HFF-Myc (cell line): Measurements from ENCODE around the gene AGAP1.

Experiments used
- DNase-seq: peaks from one replicate; pipeline ENCODE4 v3.0.0-alpha.2; 2011; ENCODE audit warnings: low read depth; ENCODE audit errors: extremely low read depth
- H3K4me3 ChIP-seq: replicated peaks from 2 replicates; pipeline ENCODE4 v1.5.1; 2011; ENCODE audit warnings: low read depth, mild to moderate bottlenecking, control low read depth, low read length
- TF ChIP-seq, protein P1 (sequence below): IDR thresholded peaks from 2 replicates; pipeline ENCODE4 v1.5.1; 2012; ENCODE audit warnings: mild to moderate bottlenecking, low read depth, low read length, control low read depth; ENCODE audit errors: missing control alignments

The AGAP1 gene

DNA sequence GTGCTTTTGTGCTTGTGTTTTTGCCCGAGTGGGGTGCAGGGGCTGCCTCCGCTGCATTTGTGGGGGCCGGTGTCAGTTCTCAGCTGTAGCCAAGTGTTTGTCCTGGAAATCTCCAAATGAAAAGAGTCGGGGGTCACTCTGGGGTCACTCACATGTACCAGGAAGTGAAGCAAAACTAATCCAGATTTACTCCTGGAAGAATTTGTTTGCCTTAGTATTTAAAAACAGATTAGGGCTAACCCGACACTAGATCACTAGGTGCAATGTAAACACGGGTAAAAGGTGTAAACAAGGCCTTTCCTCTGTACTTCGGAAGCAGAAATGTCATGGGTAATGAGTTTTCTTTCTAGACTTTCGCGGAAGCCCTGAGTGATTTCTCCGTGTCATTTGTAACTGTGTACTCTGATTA lies 624.0 kb downstream of the AGAP1 start:
- TF ChIP-seq, protein P1, sequence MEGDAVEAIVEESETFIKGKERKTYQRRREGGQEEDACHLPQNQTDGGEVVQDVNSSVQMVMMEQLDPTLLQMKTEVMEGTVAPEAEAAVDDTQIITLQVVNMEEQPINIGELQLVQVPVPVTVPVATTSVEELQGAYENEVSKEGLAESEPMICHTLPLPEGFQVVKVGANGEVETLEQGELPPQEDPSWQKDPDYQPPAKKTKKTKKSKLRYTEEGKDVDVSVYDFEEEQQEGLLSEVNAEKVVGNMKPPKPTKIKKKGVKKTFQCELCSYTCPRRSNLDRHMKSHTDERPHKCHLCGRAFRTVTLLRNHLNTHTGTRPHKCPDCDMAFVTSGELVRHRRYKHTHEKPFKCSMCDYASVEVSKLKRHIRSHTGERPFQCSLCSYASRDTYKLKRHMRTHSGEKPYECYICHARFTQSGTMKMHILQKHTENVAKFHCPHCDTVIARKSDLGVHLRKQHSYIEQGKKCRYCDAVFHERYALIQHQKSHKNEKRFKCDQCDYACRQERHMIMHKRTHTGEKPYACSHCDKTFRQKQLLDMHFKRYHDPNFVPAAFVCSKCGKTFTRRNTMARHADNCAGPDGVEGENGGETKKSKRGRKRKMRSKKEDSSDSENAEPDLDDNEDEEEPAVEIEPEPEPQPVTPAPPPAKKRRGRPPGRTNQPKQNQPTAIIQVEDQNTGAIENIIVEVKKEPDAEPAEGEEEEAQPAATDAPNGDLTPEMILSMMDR: no peak
- no peak overlapping the region for H3K4me3 ChIP-seq
- no peak for DNase-seq

GRCh38 chr2:236119003-236119402 lies 625.2 kb downstream of the AGAP1 start:
- TF ChIP-seq, protein P1: no peak
- H3K4me3 ChIP-seq: no peak overlapping the region
- DNase-seq: no peak

GRCh38 chr2:236119476-236119875 lies 625.6 kb downstream of the AGAP1 start:
- no peak for DNase-seq
- H3K4me3 ChIP-seq: no peak overlapping the region
- TF ChIP-seq, protein P1: no peak

GRCh38 chr2:236120141-236120601 lies 626.3 kb downstream of the AGAP1 start:
- no peak for DNase-seq
- H3K4me3 ChIP-seq: no peak overlapping the region
- TF ChIP-seq, protein P1: no peak

DNA sequence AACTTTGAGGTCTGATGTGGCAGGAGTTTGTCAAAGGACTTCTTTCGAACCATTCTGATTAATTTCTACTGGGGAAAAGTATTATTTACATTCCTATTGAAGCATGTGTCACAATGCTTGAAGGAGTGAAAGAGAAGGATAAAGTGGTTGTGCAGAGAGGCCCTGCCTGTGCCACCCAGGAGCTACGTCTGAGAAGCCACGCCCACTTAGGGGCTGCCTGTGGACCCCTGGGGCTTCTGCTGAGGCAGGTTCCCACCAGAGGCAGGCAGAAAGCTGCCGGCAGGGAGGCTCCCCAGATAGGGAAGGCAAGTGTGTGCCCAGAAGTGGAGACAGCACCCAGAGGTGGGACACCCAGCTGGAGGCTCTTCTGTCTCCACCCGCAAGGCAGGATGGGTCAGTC lies 627.0 kb downstream of the AGAP1 start:
- TF ChIP-seq, protein P1: no peak
- DNase-seq: no peak
- no peak overlapping the region for H3K4me3 ChIP-seq

GRCh38 chr2:236121546-236121945 lies 627.7 kb downstream of the AGAP1 start:
- H3K4me3 ChIP-seq: no peak overlapping the region
- no peak for DNase-seq
- TF ChIP-seq, protein P1: no peak

- H3K4me3 ChIP-seq: no peak overlapping the region
- no peak for DNase-seq
- TF ChIP-seq, protein P1: no peak
Measured at GRCh38 chr2:236122236-236122635, 628.4 kb downstream of the AGAP1 start.
